Stimulated activated CD4-positive, alpha-beta T cell treated with anti-CD3 and anti-CD28 coated beads, Interleukin-15, amount 100 ng/mL, for 24 hours (primary cell): Measurements from ENCODE around the gene CHI3L1.
A peak's percentile ranks its signal among the peaks of the same experiment; 100 is the strongest.

Experiments used
- DNase-seq: peaks from one replicate; pipeline ENCODE4 v3.0.0-alpha.2; 2020

The CHI3L1 gene

GRCh38 chr1:203180611-203181330 lies 5.7 kb downstream of the CHI3L1 start:
- DNase-seq = no peak

- no peak for DNase-seq
Observed at GRCh38 chr1:203179667-203180005, 6.9 kb downstream of the CHI3L1 start.

GRCh38 chr1:203178821-203179666 lies 7.5 kb downstream of the CHI3L1 start:
- no peak for DNase-seq

- DNase-seq = no peak
Observed at GRCh38 chr1:203178083-203178482, 8.4 kb downstream of the CHI3L1 start.

GRCh38 chr1:203177470-203178039 lies 8.9 kb downstream of the CHI3L1 start:
- no peak for DNase-seq

GRCh38 chr1:203177036-203177405 lies 9.5 kb downstream of the CHI3L1 start:
- DNase-seq = no peak

GRCh38 chr1:203176273-203177035 lies 10.1 kb downstream of the CHI3L1 start:
- no peak for DNase-seq

- DNase-seq = no peak
Observed at GRCh38 chr1:203175827-203176241, 10.7 kb downstream of the CHI3L1 start.

GRCh38 chr1:203175237-203175826 lies 11.2 kb downstream of the CHI3L1 start, which contains the start of gene MYBPH:
TSS of gene MYBPH (minus strand) at chr1:203175826. CDS start at chr1:203175755, 71 bp downstream.
- no peak for DNase-seq

- DNase-seq = no peak
Observed at GRCh38 chr1:203174324-203174985, 12.0 kb downstream of the CHI3L1 start.

- DNase-seq = no peak
Observed at GRCh38 chr1:203173566-203173965, 12.9 kb downstream of the CHI3L1 start.

- no peak for DNase-seq
Observed at GRCh38 chr1:203173011-203173555, 13.4 kb downstream of the CHI3L1 start.

- DNase-seq = peak; percentile 68
Observed at GRCh38 chr1:203172184-203173010, 14.1 kb downstream of the CHI3L1 start.

- DNase-seq = no peak
Observed at GRCh38 chr1:203171341-203172183, 14.9 kb downstream of the CHI3L1 start.

- DNase-seq = no peak
Observed at GRCh38 chr1:203170625-203171330, 15.7 kb downstream of the CHI3L1 start.

- DNase-seq = no peak
Observed at GRCh38 chr1:203169770-203170520, 16.6 kb downstream of the CHI3L1 start.

GRCh38 chr1:203168991-203169390 lies 17.5 kb downstream of the CHI3L1 start:
- DNase-seq = no peak

- DNase-seq = no peak
Observed at GRCh38 chr1:203168256-203168786, 18.2 kb downstream of the CHI3L1 start.
